OCI-LY3 (cell line): Measurements from ENCODE around the gene EVX2.

Experiments used
- CTCF ChIP-seq: fragments of 200-600, 300-600 bp; sonication (generic); IDR thresholded peaks from 2 replicates; pipeline ENCODE4 v1.5.1; 2014; ENCODE audit warnings: antibody characterized with exemption, low read length, low read depth
- EZH2phosphoT487 ChIP-seq: fragments of 200-600 bp; shearing (Covaris generic); IDR thresholded peaks from 2 replicates; pipeline ENCODE4 v1.6.1; 2018; ENCODE audit warnings: antibody characterized with exemption, mixed run types, low read depth

GRCh38 chr2:176099159-176099727 is 15.5 kb upstream of the EVX2 start:
- no peak for TF ChIP-seq CTCF
- no peak for TF ChIP-seq EZH2phosphoT487
